Endothelial cell (in vitro differentiated cells): Measurements from ENCODE around the gene MDN1. TPM values are rescaled to one million over a fixed set of nuclear protein-coding genes. Genes with fewer than 3 reads are reported as not detected.

ENCODE experiments used
- DNase-seq: peaks from one replicate; pipeline ENCODE4 v3.0.0; 2021; ENCODE audit warnings: low spot score
- H3K27ac Mint-ChIP-seq: one replicate; pipeline ENCODE4 v1.8.0; 2021; ENCODE audit warnings: mixed read lengths, inconsistent platforms; ENCODE audit not compliant: unreplicated experiment
- H3K27me3 Mint-ChIP-seq: one replicate; pipeline ENCODE4 v1.8.0; 2021; ENCODE audit warnings: mild to moderate bottlenecking, moderate library complexity, mixed read lengths, inconsistent platforms; ENCODE audit not compliant: unreplicated experiment
- H3K36me3 Mint-ChIP-seq: one replicate; pipeline ENCODE4 v1.8.0; 2021; ENCODE audit warnings: mild to moderate bottlenecking, low read depth, mixed read lengths, inconsistent platforms; ENCODE audit not compliant: unreplicated experiment
- H3K4me1 Mint-ChIP-seq: one replicate; pipeline ENCODE4 v1.8.0; 2021; ENCODE audit warnings: mild to moderate bottlenecking, mixed read lengths, inconsistent platforms; ENCODE audit not compliant: unreplicated experiment
- H3K4me3 Mint-ChIP-seq: one replicate; pipeline ENCODE4 v1.8.0; 2021; ENCODE audit warnings: mild to moderate bottlenecking, mixed read lengths, inconsistent platforms; ENCODE audit not compliant: unreplicated experiment
- H3K9me3 Mint-ChIP-seq: one replicate; pipeline ENCODE4 v1.8.0; 2021; ENCODE audit warnings: mixed read lengths, inconsistent platforms; ENCODE audit not compliant: unreplicated experiment
- CTCF ChIP-seq: fragments of 200-600 bp; sonication (generic); IDR thresholded peaks from one replicate; pipeline ENCODE4 v1.5.0; 2021; ENCODE audit warnings: antibody characterized with exemption; ENCODE audit not compliant: unreplicated experiment
- total RNA-seq: library from RNA; stranded (reverse); fragmentation: NEBNext Ultra II Directional; extraction: Animal tissue kit (Norgen Biotek cat#: 25700); gene quantifications from one replicate; pipeline ENCODE4 v1.2.1, GENCODE V29; 2021; ENCODE audit not compliant: unreplicated experiment

MDN1 gene
- total RNA-seq, 1 donor from 2014 or later, result 70.0 TPM

- DNase-seq, result no peak
Observed at GRCh38 chr6:89807581-89807980, 12.0 kb downstream of the MDN1 start.

GRCh38 chr6:89805814-89806371, 13.7 kb downstream of the MDN1 start:
- DNase-seq, result no peak
- Mint-ChIP-seq H3K27ac (no peak overlapping the region), H3K27me3 (no peaks in the 10 kb centered on the region), H3K36me3 (peaks cover 11% of the 10 kb centered on the region), H3K4me3 (no peak overlapping the region), H3K9me3 (no peaks in the 10 kb centered on the region), H3K4me1 (peaks cover 5% of the 10 kb centered on the region)
- TF ChIP-seq CTCF, result no peak

More at GRCh38 chr6:89807581-89807980, 12.0 kb downstream of the MDN1 start:
- no peaks in the 10 kb centered on the region for H3K27me3 Mint-ChIP-seq
- no peak overlapping the region for H3K4me3 Mint-ChIP-seq
- no peak for TF ChIP-seq CTCF
- peak overlapping the region; percentile 54 for H3K27ac Mint-ChIP-seq
- H3K9me3 Mint-ChIP-seq, result no peaks in the 10 kb centered on the region
- peaks cover 9% of the 10 kb centered on the region for H3K4me1 Mint-ChIP-seq
- H3K36me3 Mint-ChIP-seq, result peaks cover 5% of the 10 kb centered on the region

GRCh38 chr6:89803271-89803670, 16.3 kb downstream of the MDN1 start:
- Mint-ChIP-seq H3K4me3 (no peak overlapping the region), H3K4me1 (peaks cover 12% of the 10 kb centered on the region)

GRCh38 chr6:89799756-89800155, 19.8 kb downstream of the MDN1 start:
- Mint-ChIP-seq H3K9me3 (no peaks in the 10 kb centered on the region), H3K27ac (no peak overlapping the region), H3K4me3 (no peak overlapping the region), H3K36me3 (peaks cover 30% of the 10 kb centered on the region), H3K27me3 (peaks cover 2% of the 10 kb centered on the region), H3K4me1 (peaks cover 11% of the 10 kb centered on the region)
- TF ChIP-seq CTCF, result no peak
- no peak for DNase-seq

More at GRCh38 chr6:89803271-89803670, 16.3 kb downstream of the MDN1 start:
- H3K27me3 Mint-ChIP-seq, result peaks cover 2% of the 10 kb centered on the region
- H3K27ac Mint-ChIP-seq, result no peak overlapping the region
- no peak for TF ChIP-seq CTCF
- H3K9me3 Mint-ChIP-seq, result no peaks in the 10 kb centered on the region
- DNase-seq, result no peak
- peaks cover 21% of the 10 kb centered on the region for H3K36me3 Mint-ChIP-seq

DNA sequence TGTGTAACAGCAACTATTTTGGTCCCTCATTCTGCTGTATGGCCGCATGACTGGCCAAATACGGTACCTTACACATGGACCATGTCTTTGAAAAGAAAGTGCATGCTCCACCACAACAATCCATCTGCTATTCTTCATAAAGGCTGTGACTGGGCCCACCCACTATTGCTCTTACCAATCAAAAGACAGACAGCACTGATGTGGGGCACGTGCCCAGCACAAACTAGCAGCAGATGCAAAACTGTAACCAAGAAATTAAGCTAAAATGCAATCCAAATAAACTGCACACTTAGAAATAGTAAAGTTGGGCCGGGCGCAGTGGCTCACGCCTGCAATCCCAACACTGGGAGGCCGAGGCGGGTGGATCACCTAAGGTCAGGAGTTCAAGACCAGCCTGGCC, 20.5 kb downstream of the MDN1 start:
- Mint-ChIP-seq H3K9me3 (no peaks in the 10 kb centered on the region), H3K4me3 (no peak overlapping the region), H3K27me3 (peaks cover 2% of the 10 kb centered on the region), H3K27ac (no peak overlapping the region), H3K4me1 (peaks cover 14% of the 10 kb centered on the region), H3K36me3 (peaks cover 31% of the 10 kb centered on the region)
- no peak for DNase-seq
- TF ChIP-seq CTCF, result no peak
